HL-60 (cell line): ENCODE data around the gene QSOX2.

Experiments used
- DNase-seq, 2 experiments: peaks; one replicate each; pipeline ENCODE4 v3.0.0-alpha.2; 2010 to 2020; ENCODE audit warnings: low read depth in 1 of 2, low spot score in 1 of 2
- H3K27ac ChIP-seq: fragments of 250-450 bp; sonication (Bioruptor Pico); replicated peaks from 2 replicates; pipeline ENCODE4 v1.5.1; 2020; ENCODE audit warnings: mild to moderate bottlenecking, moderate library complexity
- H3K27me3 ChIP-seq: fragments of 250-450 bp; sonication (Bioruptor Pico); 2 replicates; pipeline ENCODE4 v1.5.1; 2021; ENCODE audit warnings: mild to moderate bottlenecking, moderate library complexity; ENCODE audit not compliant: insufficient read depth, poor library complexity, severe bottlenecking
- H3K4me3 ChIP-seq: replicated peaks from 2 replicates; pipeline ENCODE4 v1.5.1; 2011; ENCODE audit warnings: mild to moderate bottlenecking, control low read depth, low read length; ENCODE audit not compliant: insufficient read depth
- CTCF ChIP-seq: IDR thresholded peaks from one replicate; pipeline ENCODE4 v1.5.1; 2011; ENCODE audit warnings: low read length, control low read depth, inconsistent platforms; ENCODE audit not compliant: insufficient read depth
- GABPA ChIP-seq: IDR thresholded peaks from 2 replicates; pipeline ENCODE4 v1.6.1; 2012; ENCODE audit warnings: low read depth
- POLR2AphosphoS5 ChIP-seq: IDR thresholded peaks from 2 replicates; pipeline ENCODE4 v1.6.1; 2012; ENCODE audit warnings: low read depth
- REST ChIP-seq: IDR thresholded peaks from 2 replicates; pipeline ENCODE4 v1.6.1; 2012; ENCODE audit warnings: low read depth; ENCODE audit not compliant: insufficient replicate concordance
- SPI1 ChIP-seq: IDR thresholded peaks from 2 replicates; pipeline ENCODE4 v1.6.1; 2012; ENCODE audit warnings: low read depth, mild to moderate bottlenecking, borderline replicate concordance

QSOX2 gene

DNA sequence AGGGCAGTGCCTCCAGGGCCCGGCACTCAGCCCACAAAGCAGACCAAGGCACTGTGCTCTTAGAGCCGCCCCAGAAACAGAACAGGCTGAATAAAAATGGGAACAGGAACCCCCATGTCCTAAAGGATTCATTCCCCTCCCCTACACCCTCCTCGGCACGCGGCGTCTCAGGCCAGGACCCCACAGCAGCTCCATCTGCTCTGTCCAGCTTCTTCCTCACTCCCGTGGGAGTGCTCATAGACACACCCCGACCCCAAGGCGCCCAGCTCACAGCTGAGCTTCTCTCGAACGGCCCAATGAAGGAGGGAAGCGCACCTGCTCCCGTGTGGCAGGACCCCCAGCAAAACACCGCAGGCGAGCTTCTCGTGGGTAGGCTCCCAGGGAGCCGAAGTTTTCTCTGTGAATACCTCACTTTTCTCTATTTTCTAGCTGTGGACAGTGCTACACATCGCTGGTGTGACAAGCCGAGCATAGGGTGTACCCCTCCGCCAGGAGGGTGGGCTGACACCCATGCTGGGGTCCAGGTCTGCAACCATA is 15.4 kb upstream of the QSOX2 start:
- no peaks in the 10 kb centered on the region for H3K27me3 ChIP-seq
- DNase-seq = no peak
- H3K27ac ChIP-seq = no peak overlapping the region
- no peak for TF ChIP-seq SPI1
- TF ChIP-seq POLR2AphosphoS5 = no peak
- TF ChIP-seq GABPA = no peak
- H3K4me3 ChIP-seq = no peak overlapping the region

GRCh38 chr9:136260521-136260920 is 14.9 kb upstream of the QSOX2 start:
- Histone ChIP-seq H3K4me3 (no peak overlapping the region), H3K27me3 (no peaks in the 10 kb centered on the region), H3K27ac (no peak overlapping the region)
- TF ChIP-seq SPI1 = no peak
- no peak for TF ChIP-seq POLR2AphosphoS5
- TF ChIP-seq CTCF = no peak
- no peak for TF ChIP-seq REST
- TF ChIP-seq GABPA = no peak
- no peak for DNase-seq

GRCh38 chr9:136259836-136260235 is 14.2 kb upstream of the QSOX2 start:
- no peak overlapping the region for H3K4me3 ChIP-seq
- H3K27me3 ChIP-seq = peaks cover under 1% of the 10 kb centered on the region
- DNase-seq = no peak
- no peak overlapping the region for H3K27ac ChIP-seq
- no peak for TF ChIP-seq POLR2AphosphoS5
- TF ChIP-seq REST = no peak
- no peak for TF ChIP-seq CTCF
- no peak for TF ChIP-seq SPI1
- no peak for TF ChIP-seq GABPA

- Histone ChIP-seq H3K4me3 (no peak overlapping the region), H3K27ac (no peak overlapping the region), H3K27me3 (peaks cover 4% of the 10 kb centered on the region)
- TF ChIP-seq POLR2AphosphoS5 (no peak), GABPA (no peak)
- no peak for DNase-seq
Observed at GRCh38 chr9:136259517-136259813, 13.9 kb upstream of the QSOX2 start.

- no peak overlapping the region for H3K4me3 ChIP-seq
- H3K27me3 ChIP-seq = peaks cover 4% of the 10 kb centered on the region
- TF ChIP-seq SPI1 (no peak), GABPA (no peak), CTCF (no peak), POLR2AphosphoS5 (no peak), REST (no peak)
- no peak overlapping the region for H3K27ac ChIP-seq
- DNase-seq = no peak
Observed at GRCh38 chr9:136258786-136259516, 13.3 kb upstream of the QSOX2 start.
